T-helper 17 cell (primary cell): ENCODE measurements around the gene TRAPPC2. TPM values are rescaled to one million over a fixed set of nuclear protein-coding genes. Genes with fewer than 3 reads are reported as not detected.
A peak's percentile ranks its signal among the peaks of the same experiment; 100 is the strongest.
"Not testable (repeated sequence)": the region's sequence is repeated elsewhere in the genome, so short reads cannot be mapped to it uniquely, and the experiment has no call there.

Source experiments
- ATAC-seq: fragments of 150-1000 bp; cut with Tn5 transposase; 2 replicates; pipeline ENCODE4 v1.10.0; 2021; ENCODE audit warnings: mild to moderate bottlenecking, moderate library complexity
- DNase-seq, 3 donors: peaks; one replicate each; pipeline versions ENCODE4 v3.0.0 to v3.0.0-alpha.2; 2020 to 2021
- H3K9me3 ChIP-seq: one replicate; pipeline ENCODE4 v1.7.0; 2013; ENCODE audit warnings: low read length, mild to moderate bottlenecking; ENCODE audit not compliant: control insufficient read depth, poor library complexity, severe bottlenecking
- H3K27ac Mint-ChIP-seq: one replicate; pipeline ENCODE4 v1.8.0; 2022; ENCODE audit warnings: mild to moderate bottlenecking, moderate library complexity, mixed read lengths
- H3K27me3 Mint-ChIP-seq: one replicate; pipeline ENCODE4 v1.8.0; 2022; ENCODE audit warnings: mixed read lengths
- H3K36me3 Mint-ChIP-seq: one replicate; pipeline ENCODE4 v1.8.0; 2022; ENCODE audit warnings: low read depth, mixed read lengths
- H3K4me1 Mint-ChIP-seq: one replicate; pipeline ENCODE4 v1.8.0; 2022; ENCODE audit warnings: mild to moderate bottlenecking, mixed read lengths
- H3K4me3 Mint-ChIP-seq: one replicate; pipeline ENCODE4 v1.8.0; 2022; ENCODE audit warnings: mild to moderate bottlenecking, moderate library complexity, mixed read lengths
- total RNA-seq, 4 donors: library from RNA in 2 of 4; stranded (reverse) in 2 of 4; gene quantifications; one replicate each; pipeline ENCODE4 v1.2.3 and lab custom pipeline; 2022 to 2026

Gene TRAPPC2
- total RNA-seq, 2 donors from 2014 or later, result 31.9 to 35.8 TPM

GRCh38 chrX:13690836-13691235, 43.6 kb downstream of the TRAPPC2 start:
- Mint-ChIP-seq H3K4me3 (peak overlapping the region; percentile 89), H3K27me3 (no peaks in the 10 kb centered on the region), H3K27ac (peak overlapping the region; percentile 88), H3K4me1 (peaks cover 32% of the 10 kb centered on the region), H3K36me3 (no peaks in the 10 kb centered on the region)
- no peaks in the 10 kb centered on the region for H3K9me3 ChIP-seq
- ATAC-seq, result no peak
- peak in 1 of 3 donors; percentile 12 for DNase-seq

DNA sequence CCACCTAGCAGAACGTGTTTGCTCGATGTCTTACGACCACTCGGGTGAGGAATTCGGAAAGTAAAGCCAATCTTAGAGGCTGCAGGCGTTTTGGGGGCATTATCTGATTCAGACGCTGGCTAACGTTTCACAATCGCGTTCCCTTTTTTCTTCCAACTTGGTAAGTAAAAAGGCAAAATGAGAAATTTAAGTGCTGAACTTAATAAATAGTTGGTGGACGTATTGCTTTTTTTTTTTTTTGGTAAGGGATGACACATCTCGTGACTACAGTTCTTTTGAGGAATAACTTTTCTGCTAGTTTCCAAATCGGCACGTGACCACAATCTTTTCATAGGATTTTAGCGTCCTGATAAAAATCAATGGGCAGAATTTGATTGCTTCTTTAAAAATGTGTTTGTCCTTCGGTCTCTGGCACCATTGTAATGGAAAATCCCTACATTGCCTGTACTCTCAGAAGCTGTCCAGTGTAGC, 44.6 kb downstream of the TRAPPC2 start:
- H3K4me1 Mint-ChIP-seq, result peaks cover 28% of the 10 kb centered on the region
- H3K36me3 Mint-ChIP-seq, result no peaks in the 10 kb centered on the region
- H3K9me3 ChIP-seq, result no peaks in the 10 kb centered on the region
- peak overlapping the region; percentile 88 for H3K27ac Mint-ChIP-seq
- no peaks in the 10 kb centered on the region for H3K27me3 Mint-ChIP-seq
- ATAC-seq (no peak), DNase-seq (no peak)
- peak overlapping the region; percentile 89 for H3K4me3 Mint-ChIP-seq

DNA sequence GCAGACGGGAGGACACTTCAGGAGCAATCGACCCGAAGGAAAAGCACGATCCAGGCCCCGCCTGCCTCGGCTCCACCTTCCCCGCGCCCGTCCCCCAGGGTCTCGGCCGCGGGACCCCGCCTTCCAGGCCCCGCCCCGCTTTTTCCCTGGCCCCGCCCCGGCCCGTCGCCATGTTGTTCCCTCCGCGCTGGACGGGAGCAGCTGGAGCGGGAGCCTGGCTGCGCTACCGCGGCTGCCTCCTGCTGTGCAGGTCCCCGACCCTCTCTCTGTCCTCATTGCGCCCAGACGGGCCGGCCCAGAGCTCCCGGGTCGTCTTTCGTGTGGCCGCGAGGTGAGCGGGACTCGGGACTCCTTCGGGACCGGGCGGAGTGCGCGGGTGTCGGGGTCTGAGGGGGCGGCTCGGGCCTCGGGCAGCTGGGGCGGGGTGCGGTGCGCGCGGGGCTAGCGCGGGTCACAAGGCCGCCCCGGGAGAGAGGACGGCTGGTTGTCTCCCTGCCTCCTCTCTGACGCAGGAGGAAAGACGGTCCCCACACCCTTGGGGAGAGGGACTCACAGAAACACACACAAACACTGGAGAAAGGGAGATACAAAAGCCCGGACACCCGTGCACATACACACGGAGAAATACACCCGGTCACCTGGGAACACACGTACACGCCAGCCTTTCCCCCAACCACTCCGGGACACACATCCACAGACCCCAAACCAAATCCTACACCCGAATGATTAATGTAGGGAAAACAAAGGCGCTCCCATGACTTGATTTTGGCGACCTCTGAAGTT, 45.3 kb downstream of the TRAPPC2 start, which contains the start of gene RAB9A:
Gene RAB9A, plus strand, starts transcription at position 171 of the 783 bp plus-strand sequence. CDS start 19,619 bp downstream, outside the sequence.
- Mint-ChIP-seq H3K4me1 (peaks cover 28% of the 10 kb centered on the region), H3K27ac (peak within 1 kb of the TSS; percentile 88), H3K4me3 (peak within 1 kb of the TSS; percentile 89), H3K36me3 (no peaks in the 10 kb centered on the region), H3K27me3 (no peaks in the 10 kb centered on the region)
- H3K9me3 ChIP-seq, result no peaks in the 10 kb centered on the region
- peak; percentile 92 for ATAC-seq
- peak; percentile 74 to 81 (median 79) for DNase-seq

- no peaks in the 10 kb centered on the region for H3K9me3 ChIP-seq
- no peak for DNase-seq
- Mint-ChIP-seq H3K4me3 (peak overlapping the region; percentile 89), H3K27me3 (no peaks in the 10 kb centered on the region), H3K36me3 (no peaks in the 10 kb centered on the region), H3K27ac (peak overlapping the region; percentile 88), H3K4me1 (peaks cover 26% of the 10 kb centered on the region)
- ATAC-seq, result peak; percentile 16
These were observed 45.9 kb downstream of the TRAPPC2 start for GRCh38 chrX:13688384-13688957.

GRCh38 chrX:13687203-13687602, 47.2 kb downstream of the TRAPPC2 start:
- H3K4me1 Mint-ChIP-seq, result peaks cover 15% of the 10 kb centered on the region
- H3K27ac Mint-ChIP-seq, result peak overlapping the region; percentile 88
- H3K9me3 ChIP-seq, result no peaks in the 10 kb centered on the region
- ATAC-seq (peak; percentile 22), DNase-seq (no peak)
- no peaks in the 10 kb centered on the region for H3K27me3 Mint-ChIP-seq
- H3K36me3 Mint-ChIP-seq, result no peaks in the 10 kb centered on the region
- H3K4me3 Mint-ChIP-seq, result no peak overlapping the region

DNA sequence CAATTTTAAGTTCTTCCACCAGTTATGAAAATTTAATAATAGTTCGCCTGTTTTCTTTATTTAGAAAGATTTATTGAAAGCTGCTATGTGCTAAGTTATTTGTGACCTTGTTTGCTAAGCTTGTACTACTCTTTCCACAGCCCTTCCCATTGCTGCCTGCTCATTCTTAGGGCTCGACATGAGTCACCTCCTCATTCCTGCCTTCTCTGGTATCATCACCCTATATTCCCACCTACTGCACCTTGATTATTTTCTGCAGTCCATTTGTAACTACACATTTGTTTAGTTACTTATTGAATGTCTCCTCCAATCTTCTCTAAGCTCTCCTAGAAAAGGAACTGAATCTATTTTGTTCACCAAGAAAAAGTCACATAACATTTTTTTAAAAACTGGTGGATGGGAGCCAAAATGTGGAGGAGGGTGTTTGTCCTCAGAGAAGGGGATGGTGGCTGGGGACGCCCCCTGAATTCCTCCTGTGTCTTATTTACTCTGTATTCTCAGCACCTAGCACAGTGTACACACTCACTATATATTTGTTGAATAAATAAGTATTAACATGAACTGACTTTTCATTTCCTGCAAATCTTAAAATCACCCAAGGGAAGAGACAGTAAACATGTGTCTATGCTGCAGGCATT, 49.2 kb downstream of the TRAPPC2 start:
- peaks cover 8% of the 10 kb centered on the region for H3K4me1 Mint-ChIP-seq
- H3K4me3 Mint-ChIP-seq, result no peak overlapping the region
- H3K9me3 ChIP-seq, result no peaks in the 10 kb centered on the region
- ATAC-seq, result no peak
- H3K36me3 Mint-ChIP-seq, result no peaks in the 10 kb centered on the region
- H3K27ac Mint-ChIP-seq, result peak overlapping the region; percentile 54
- DNase-seq, result no peak
- no peaks in the 10 kb centered on the region for H3K27me3 Mint-ChIP-seq

GRCh38 chrX:13684361-13684760, 50.1 kb downstream of the TRAPPC2 start:
- no peaks in the 10 kb centered on the region for H3K9me3 ChIP-seq
- no peak overlapping the region for H3K27ac Mint-ChIP-seq
- ATAC-seq (no peak), DNase-seq (no peak)
- H3K36me3 Mint-ChIP-seq, result no peaks in the 10 kb centered on the region
- no peak overlapping the region for H3K4me3 Mint-ChIP-seq
- H3K4me1 Mint-ChIP-seq, result peaks cover 7% of the 10 kb centered on the region
- H3K27me3 Mint-ChIP-seq, result no peaks in the 10 kb centered on the region

GRCh38 chrX:13681595-13681994, 52.8 kb downstream of the TRAPPC2 start:
- Mint-ChIP-seq H3K4me3 (no peak overlapping the region), H3K27ac (no peak overlapping the region), H3K36me3 (no peaks in the 10 kb centered on the region), H3K4me1 (peaks cover 8% of the 10 kb centered on the region), H3K27me3 (no peaks in the 10 kb centered on the region)
- no peak for DNase-seq
- no peak for ATAC-seq
- H3K9me3 ChIP-seq, result no peaks in the 10 kb centered on the region

GRCh38 chrX:13679700-13680099, 54.7 kb downstream of the TRAPPC2 start:
- DNase-seq, H3K27ac Mint-ChIP-seq, H3K4me3 Mint-ChIP-seq, H3K4me1 Mint-ChIP-seq, H3K9me3 ChIP-seq, H3K27me3 Mint-ChIP-seq, H3K36me3 Mint-ChIP-seq, ATAC-seq: not testable (repeated sequence)

DNA sequence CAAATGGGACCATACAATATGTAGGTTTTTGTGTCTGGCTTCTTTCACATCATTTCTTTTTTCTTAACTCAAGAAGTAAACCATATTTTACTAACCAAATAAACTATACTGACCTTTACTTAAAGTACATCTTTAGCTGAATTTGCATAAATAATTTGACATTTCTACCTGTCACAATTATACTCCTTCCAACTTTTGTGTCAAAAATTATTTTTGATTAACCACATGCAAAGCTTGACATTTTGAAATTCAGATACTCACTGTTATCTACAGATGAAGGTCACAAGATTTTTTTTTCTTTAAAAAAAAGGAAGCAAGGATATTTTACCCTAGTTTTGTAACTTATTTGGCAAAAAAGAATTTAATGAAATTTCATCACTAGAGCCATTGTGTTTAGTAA, 57.5 kb downstream of the TRAPPC2 start:
- ATAC-seq, result no peak
- no peaks in the 10 kb centered on the region for H3K36me3 Mint-ChIP-seq

DNA sequence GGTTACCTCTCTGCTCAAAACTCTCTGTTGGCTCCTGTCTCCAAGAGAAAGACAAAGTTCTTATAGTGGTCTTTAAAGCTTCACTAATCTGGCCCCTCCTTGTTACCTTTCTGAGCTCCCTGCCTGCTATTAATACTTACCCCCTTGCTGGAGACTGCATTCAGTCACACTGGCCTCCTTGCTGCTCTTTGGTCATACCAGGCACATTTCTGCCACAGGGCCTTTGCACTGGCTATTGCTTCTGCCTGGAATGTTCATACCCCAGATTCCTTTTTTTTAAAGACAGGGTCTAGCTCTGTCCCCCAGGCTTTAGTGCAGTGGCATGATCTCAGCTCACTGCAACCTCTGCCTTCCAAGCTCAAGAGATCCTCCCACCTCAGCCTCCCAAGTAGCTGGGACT, 61.4 kb downstream of the TRAPPC2 start:
- no peak for ATAC-seq

More for the DNA sequence above, 57.5 kb downstream of the TRAPPC2 start:
- Mint-ChIP-seq H3K27me3 (no peaks in the 10 kb centered on the region), H3K27ac (no peak overlapping the region), H3K4me3 (no peak overlapping the region), H3K4me1 (peaks cover 4% of the 10 kb centered on the region)
- DNase-seq, result no peak
- H3K9me3 ChIP-seq, result no peaks in the 10 kb centered on the region

GRCh38 chrX:13670197-13670596, 64.2 kb downstream of the TRAPPC2 start:
- Mint-ChIP-seq H3K27ac (peak overlapping the region; percentile 92), H3K4me1 (peaks cover 2% of the 10 kb centered on the region), H3K4me3 (no peak overlapping the region), H3K36me3 (peaks cover 5% of the 10 kb centered on the region), H3K27me3 (no peaks in the 10 kb centered on the region)
- no peak for ATAC-seq
- DNase-seq, result no peak
- no peaks in the 10 kb centered on the region for H3K9me3 ChIP-seq

More for the DNA sequence above, 61.4 kb downstream of the TRAPPC2 start:
- no peaks in the 10 kb centered on the region for H3K9me3 ChIP-seq
- peaks cover 5% of the 10 kb centered on the region for H3K36me3 Mint-ChIP-seq
- peaks cover 2% of the 10 kb centered on the region for H3K4me1 Mint-ChIP-seq
- H3K4me3 Mint-ChIP-seq, result no peak overlapping the region
- no peak overlapping the region for H3K27ac Mint-ChIP-seq
- no peak for DNase-seq
- H3K27me3 Mint-ChIP-seq, result no peaks in the 10 kb centered on the region

- not testable (repeated sequence) for H3K36me3 Mint-ChIP-seq, H3K4me3 Mint-ChIP-seq, H3K27me3 Mint-ChIP-seq, H3K4me1 Mint-ChIP-seq, H3K9me3 ChIP-seq, DNase-seq, ATAC-seq
- H3K27ac Mint-ChIP-seq, result peak overlapping the region; percentile 92
These were observed 64.7 kb downstream of the TRAPPC2 start for GRCh38 chrX:13669755-13670154.
